OCI-LY7 (cell line): Measurements from ENCODE around the gene MSH3. TPM values are rescaled to one million over a fixed set of nuclear protein-coding genes. Genes with fewer than 3 reads are reported as not detected.

Experiments used
- BruUV-seq: library from RNA; stranded (reverse); fragments of 400-500 nt; replicated peaks from 2 replicates; lab custom pipeline; 2021; lab: Mats Ljungman, UMichigan
- CTCF ChIA-PET: fragments of 300-600 bp; sonication (Branson Sonifier 250); formaldehyde crosslinking; loops from one replicate; lab custom pipeline; 2022; ENCODE audit warnings: antibody characterized with exemption; ENCODE audit not compliant: unreplicated experiment; lab: Charles Lee
- POLR2A ChIA-PET: fragments of 300-600 bp; sonication (Branson Sonifier 250); formaldehyde crosslinking; loops from one replicate; lab custom pipeline; 2022; ENCODE audit warnings: antibody characterized with exemption; lab: Charles Lee
- DNase-seq: peaks from one replicate; pipeline ENCODE4 v3.0.0-alpha.2; 2015; ENCODE audit warnings: low spot score
- H2AFZ ChIP-seq: fragments of 200-600 bp; sonication (generic), shearing (Covaris generic); 2 replicates; pipeline ENCODE4 v1.6.1; 2014; ENCODE audit warnings: mild to moderate bottlenecking, antibody characterized with exemption, low read length, moderate library complexity
- H3K27ac ChIP-seq: fragments of 200-600 bp; sonication (generic); 2 replicates; pipeline ENCODE4 v1.5.1; 2014; ENCODE audit warnings: mixed run types, low read depth, mild to moderate bottlenecking, moderate library complexity, low read length, inconsistent platforms; ENCODE audit not compliant: poor library complexity, severe bottlenecking
- H3K36me3 ChIP-seq: fragments of 200-600 bp; sonication (generic); 2 replicates; pipeline ENCODE4 v1.6.1; 2014; ENCODE audit warnings: mild to moderate bottlenecking, antibody characterized with exemption, low read length, moderate library complexity, mixed read lengths; ENCODE audit not compliant: insufficient read depth
- H3K4me1 ChIP-seq: fragments of 200-600 bp; sonication (generic); 2 replicates; pipeline ENCODE4 v1.5.1; 2014; ENCODE audit warnings: mild to moderate bottlenecking, low read length; ENCODE audit not compliant: insufficient read depth, poor library complexity, severe bottlenecking
- H3K4me2 ChIP-seq: fragments of 200-600 bp; sonication (generic); 2 replicates; pipeline ENCODE4 v1.6.1; 2014; ENCODE audit warnings: mild to moderate bottlenecking, low read length
- H3K4me3 ChIP-seq: fragments of 200-600 bp; sonication (generic); 2 replicates; pipeline ENCODE4 v1.5.1; 2014; ENCODE audit warnings: mild to moderate bottlenecking, low read depth, low read length; ENCODE audit not compliant: poor library complexity, severe bottlenecking
- H3K79me2 ChIP-seq: fragments of 200-600 bp; sonication (generic); 2 replicates; pipeline ENCODE4 v1.6.1; 2016; ENCODE audit warnings: low read depth, mild to moderate bottlenecking, low read length, moderate library complexity, mixed read lengths; ENCODE audit not compliant: insufficient read depth
- H3K9me2 ChIP-seq: fragments of 200-600 bp; sonication (generic); 2 replicates; pipeline ENCODE4 v1.6.1; 2016; ENCODE audit warnings: mild to moderate bottlenecking, low read length, mixed read lengths; ENCODE audit not compliant: insufficient read depth
- H3K9me3 ChIP-seq: fragments of 200-600 bp; sonication (generic); 2 replicates; pipeline ENCODE4 v1.6.1; 2014; ENCODE audit warnings: mild to moderate bottlenecking, mixed run types, low read length, mixed read lengths
- H4K20me1 ChIP-seq: fragments of 200-600 bp; sonication (generic); 2 replicates; pipeline ENCODE4 v1.6.1; 2014; ENCODE audit warnings: mild to moderate bottlenecking, antibody characterized with exemption, low read length, moderate library complexity, mixed read lengths; ENCODE audit not compliant: insufficient read depth
- CTCF ChIP-seq: fragments of 200-600 bp; sonication (generic); conservative IDR thresholded peaks from 2 replicates; pipeline ENCODE4 v1.5.1; 2014; ENCODE audit warnings: mild to moderate bottlenecking, antibody characterized with exemption, low read length, moderate library complexity, mixed read lengths
- EZH2phosphoT487 ChIP-seq: fragments of 200-600 bp; sonication (generic); IDR thresholded peaks from 2 replicates; pipeline ENCODE4 v1.6.1; 2018; ENCODE audit warnings: low read depth, borderline replicate concordance, mild to moderate bottlenecking, mixed run types, antibody characterized with exemption, low read length, moderate library complexity, mixed read lengths
- intact Hi-C: fragments of 100-400 bp; cut with micrococcal nuclease; formaldehyde crosslinking; loops from one replicate; pipeline ENCODE4 v1.10.0; 2022; ENCODE audit not compliant: unreplicated experiment
- total RNA-seq, 2 experiments: library from RNA; depleted of rRNA in 1 of 2; stranded (reverse); fragments of >200 nt in 1 of 2; shearing (Covaris generic) in 1 of 2; gene quantifications; 2 replicates each; pipeline ENCODE4 v1.2.3, GENCODE V29; 2014 to 2022

Gene MSH3
- total RNA-seq, 2 experiments from 2014 or later, result 15.4 to 28.3 TPM

- intact Hi-C loops, result no loop called here
- Histone ChIP-seq H3K4me1 (no peaks in the 10 kb centered on the region), H2AFZ (no peak overlapping the region), H3K9me3 (no peaks in the 10 kb centered on the region), H3K9me2 (no peaks in the 10 kb centered on the region), H3K4me2 (no peak overlapping the region), H3K4me3 (no peak overlapping the region), H3K79me2 (no peaks in the 10 kb centered on the region), H3K27ac (no peak overlapping the region), H3K36me3 (peaks cover 84% of the 10 kb centered on the region), H4K20me1 (no peaks in the 10 kb centered on the region)
- ChIA-PET POLR2A (no interaction called here), CTCF (no interaction called here)
- no peak for DNase-seq
- TF ChIP-seq EZH2phosphoT487 (no peak), CTCF (no peak)
- BruUV-seq, result no TSS peak
These were observed 138.9 kb downstream of the MSH3 start for GRCh38 chr5:80793354-80793753.

- DNase-seq, result no peak
- Histone ChIP-seq H3K9me3 (no peaks in the 10 kb centered on the region), H3K4me2 (no peak overlapping the region), H3K79me2 (no peaks in the 10 kb centered on the region), H3K4me3 (no peak overlapping the region), H3K36me3 (peaks cover 85% of the 10 kb centered on the region), H3K4me1 (no peaks in the 10 kb centered on the region), H4K20me1 (no peaks in the 10 kb centered on the region), H2AFZ (no peak overlapping the region), H3K9me2 (no peaks in the 10 kb centered on the region), H3K27ac (no peak overlapping the region)
- intact Hi-C loops, result no loop called here
- ChIA-PET POLR2A (no interaction called here), CTCF (no interaction called here)
- TF ChIP-seq CTCF (no peak), EZH2phosphoT487 (no peak)
- BruUV-seq, result no TSS peak
These were observed 142.4 kb downstream of the MSH3 start for GRCh38 chr5:80796846-80797245.

GRCh38 chr5:80797428-80798024 lies 143.1 kb downstream of the MSH3 start:
- Histone ChIP-seq H3K36me3 (peaks cover 85% of the 10 kb centered on the region), H3K4me1 (no peaks in the 10 kb centered on the region), H3K9me2 (no peaks in the 10 kb centered on the region), H3K4me2 (no peak overlapping the region), H2AFZ (no peak overlapping the region), H3K27ac (no peak overlapping the region), H4K20me1 (no peaks in the 10 kb centered on the region), H3K4me3 (no peak overlapping the region), H3K79me2 (no peaks in the 10 kb centered on the region), H3K9me3 (no peaks in the 10 kb centered on the region)
- intact Hi-C loops, result no loop called here
- no peak for DNase-seq
- POLR2A ChIA-PET, result no interaction called here
- TF ChIP-seq CTCF (no peak), EZH2phosphoT487 (no peak)
- BruUV-seq, result no TSS peak
- CTCF ChIA-PET, result no interaction called here
